Loucy (cell line): ENCODE data around the gene PCBP3.

Experiments used
- H2AFZ ChIP-seq: fragments of 200-600 bp; sonication (generic); 2 replicates; pipeline ENCODE4 v1.6.0; 2016; ENCODE audit warnings: antibody characterized with exemption, mild to moderate bottlenecking, low read length, moderate library complexity
- H3F3A ChIP-seq: fragments of 200-600 bp; 2 replicates; pipeline ENCODE4 v1.6.0; 2016; ENCODE audit warnings: antibody characterized with exemption, low read depth, mild to moderate bottlenecking
- H3K27me3 ChIP-seq: fragments of 200-600 bp; sonication (generic); 2 replicates; pipeline ENCODE4 v1.6.1; 2014; ENCODE audit warnings: low read length, mild to moderate bottlenecking; ENCODE audit not compliant: insufficient read depth, poor library complexity, severe bottlenecking
- H3K36me3 ChIP-seq: fragments of 200-600 bp; sonication (generic); 2 replicates; pipeline ENCODE4 v1.6.1; 2016; ENCODE audit warnings: low read length; ENCODE audit not compliant: insufficient read depth
- H3K4me1 ChIP-seq: fragments of 200-600 bp; sonication (generic); 2 replicates; pipeline ENCODE4 v1.5.1; 2014; ENCODE audit warnings: low read length, mild to moderate bottlenecking; ENCODE audit not compliant: insufficient read depth, poor library complexity, severe bottlenecking
- H3K4me2 ChIP-seq: fragments of 200-600 bp; sonication (generic); 2 replicates; pipeline ENCODE4 v1.6.0; 2014; ENCODE audit warnings: antibody characterized with exemption, low read length, low read depth, mild to moderate bottlenecking; ENCODE audit not compliant: poor library complexity, severe bottlenecking
- H3K4me3 ChIP-seq: fragments of 200-600 bp; sonication (generic); 2 replicates; pipeline ENCODE4 v1.5.1; 2014; ENCODE audit warnings: low read length, mild to moderate bottlenecking, mixed read lengths; ENCODE audit not compliant: poor library complexity, severe bottlenecking
- H3K79me2 ChIP-seq: fragments of 200-600 bp; sonication (generic); 2 replicates; pipeline ENCODE4 v1.6.1; 2014; ENCODE audit warnings: low read length; ENCODE audit not compliant: insufficient read depth
- H3K9ac ChIP-seq: fragments of 200-600 bp; sonication (generic); 2 replicates; pipeline ENCODE4 v1.6.0; 2014; ENCODE audit warnings: mild to moderate bottlenecking, low read depth, low read length, moderate library complexity; ENCODE audit not compliant: poor library complexity, severe bottlenecking
- H3K9me2 ChIP-seq: fragments of 200-600 bp; sonication (generic); replicated peaks from 2 replicates; pipeline ENCODE4 v1.6.1; 2016; ENCODE audit warnings: low read depth, low read length, mixed read lengths
- H3K9me3 ChIP-seq: fragments of 200-600 bp; sonication (generic); 2 replicates; pipeline ENCODE4 v1.6.1; 2014; ENCODE audit warnings: mild to moderate bottlenecking, antibody characterized with exemption, low read length, low read depth; ENCODE audit not compliant: insufficient read depth
- H4K20me1 ChIP-seq: fragments of 200-600 bp; sonication (generic); 2 replicates; pipeline ENCODE4 v1.6.0; 2014; ENCODE audit warnings: antibody characterized with exemption, low read length, mild to moderate bottlenecking; ENCODE audit not compliant: insufficient read depth, poor library complexity, severe bottlenecking
- EZH2phosphoT487 ChIP-seq: fragments of 200-600 bp; IDR thresholded peaks from 2 replicates; pipeline ENCODE4 v1.6.1; 2018; ENCODE audit warnings: antibody characterized with exemption, mild to moderate bottlenecking, moderate library complexity, borderline replicate concordance
- TF ChIP-seq, protein P1 (sequence below): fragments of 200-600 bp; sonication (generic); conservative IDR thresholded peaks from 2 replicates; pipeline ENCODE4 v1.5.1; 2014; ENCODE audit warnings: mild to moderate bottlenecking, antibody characterized with exemption, low read length

Gene PCBP3

DNA sequence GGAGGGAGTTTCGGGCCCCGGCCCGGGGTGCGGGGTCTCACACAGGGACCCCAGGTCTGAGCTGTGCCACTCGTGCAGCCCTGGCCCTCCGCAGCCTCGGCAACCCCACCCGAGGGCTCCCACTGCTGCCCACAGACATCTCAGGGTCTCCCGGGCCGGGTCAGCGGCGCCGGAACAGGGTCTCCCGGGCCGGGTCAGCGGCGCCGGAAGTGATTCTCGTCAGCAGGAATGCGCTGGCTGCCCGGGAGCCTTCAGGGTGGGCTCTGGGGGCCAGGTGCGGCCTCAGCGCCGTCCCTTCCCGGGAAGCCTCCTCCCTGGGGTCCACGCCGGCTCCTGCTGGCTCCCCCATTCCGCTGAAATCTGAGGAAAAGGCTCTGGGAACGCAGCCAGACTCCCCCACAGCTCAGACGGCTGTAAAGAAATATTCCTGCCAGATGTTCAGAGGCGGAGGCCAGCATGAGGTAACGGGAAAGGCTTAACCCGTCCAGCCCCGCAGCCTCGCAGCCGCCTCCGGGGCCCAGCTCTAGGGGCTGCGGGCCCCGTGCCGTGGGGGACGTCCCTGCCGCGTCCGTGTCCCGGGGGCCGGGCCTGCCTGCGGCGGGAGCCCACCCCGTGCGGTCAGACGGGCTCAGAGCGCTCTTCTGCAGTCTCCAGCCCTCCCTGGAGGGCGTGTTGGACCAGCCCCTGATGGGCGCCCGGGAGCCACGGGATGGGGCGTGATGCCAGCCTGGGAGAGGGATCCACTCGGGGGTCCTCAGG is 329.4 kb downstream of the PCBP3 start:
- no peaks in the 10 kb centered on the region for H3F3A ChIP-seq
- no peaks in the 10 kb centered on the region for H3K9me2 ChIP-seq
- no peaks in the 10 kb centered on the region for H4K20me1 ChIP-seq
- peak overlapping the region; percentile 79 for H3K4me3 ChIP-seq
- H3K9ac ChIP-seq = peak overlapping the region; percentile 70
- H3K36me3 ChIP-seq = no peaks in the 10 kb centered on the region
- no peaks in the 10 kb centered on the region for H3K79me2 ChIP-seq
- H3K27me3 ChIP-seq = no peaks in the 10 kb centered on the region
- H3K4me2 ChIP-seq = peak overlapping the region; percentile 81
- peaks cover 38% of the 10 kb centered on the region for H3K4me1 ChIP-seq
- H3K9me3 ChIP-seq = no peaks in the 10 kb centered on the region
- TF ChIP-seq EZH2phosphoT487 = no peak
- TF ChIP-seq, protein P1, sequence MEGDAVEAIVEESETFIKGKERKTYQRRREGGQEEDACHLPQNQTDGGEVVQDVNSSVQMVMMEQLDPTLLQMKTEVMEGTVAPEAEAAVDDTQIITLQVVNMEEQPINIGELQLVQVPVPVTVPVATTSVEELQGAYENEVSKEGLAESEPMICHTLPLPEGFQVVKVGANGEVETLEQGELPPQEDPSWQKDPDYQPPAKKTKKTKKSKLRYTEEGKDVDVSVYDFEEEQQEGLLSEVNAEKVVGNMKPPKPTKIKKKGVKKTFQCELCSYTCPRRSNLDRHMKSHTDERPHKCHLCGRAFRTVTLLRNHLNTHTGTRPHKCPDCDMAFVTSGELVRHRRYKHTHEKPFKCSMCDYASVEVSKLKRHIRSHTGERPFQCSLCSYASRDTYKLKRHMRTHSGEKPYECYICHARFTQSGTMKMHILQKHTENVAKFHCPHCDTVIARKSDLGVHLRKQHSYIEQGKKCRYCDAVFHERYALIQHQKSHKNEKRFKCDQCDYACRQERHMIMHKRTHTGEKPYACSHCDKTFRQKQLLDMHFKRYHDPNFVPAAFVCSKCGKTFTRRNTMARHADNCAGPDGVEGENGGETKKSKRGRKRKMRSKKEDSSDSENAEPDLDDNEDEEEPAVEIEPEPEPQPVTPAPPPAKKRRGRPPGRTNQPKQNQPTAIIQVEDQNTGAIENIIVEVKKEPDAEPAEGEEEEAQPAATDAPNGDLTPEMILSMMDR = no peak
- H2AFZ ChIP-seq = peak overlapping the region; percentile 97

DNA sequence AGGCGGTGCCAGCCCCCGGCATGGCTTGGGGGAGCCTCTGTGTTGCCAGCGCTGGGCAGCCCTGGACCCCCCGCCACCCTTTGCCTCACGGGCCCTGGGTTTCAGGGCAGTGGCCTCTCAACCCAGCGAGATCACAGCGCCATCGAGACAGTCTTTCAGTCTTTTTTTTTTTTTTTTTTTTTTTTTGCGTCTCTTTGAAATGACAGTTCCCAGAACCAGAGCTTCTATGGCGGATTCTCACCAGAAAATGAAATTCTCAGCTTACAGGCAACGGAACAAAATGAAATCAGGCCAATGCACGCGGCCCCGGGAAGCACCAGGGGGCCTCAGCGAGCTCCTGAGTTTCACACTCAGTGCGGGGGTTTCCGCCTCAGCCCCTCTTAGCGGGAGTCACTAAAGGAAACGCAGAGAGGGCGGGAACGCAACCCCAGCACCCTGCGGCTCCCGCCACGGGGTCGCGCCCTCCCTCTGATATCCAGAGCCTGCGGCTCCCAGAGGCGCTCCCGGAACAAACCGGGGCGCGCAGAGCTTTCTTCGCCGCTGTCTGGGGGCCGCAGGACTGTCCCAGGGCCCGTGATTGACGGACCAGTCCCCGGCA is 330.0 kb downstream of the PCBP3 start:
- H3K9me2 ChIP-seq = no peaks in the 10 kb centered on the region
- peak overlapping the region; percentile 79 for H3K4me3 ChIP-seq
- H3K27me3 ChIP-seq = no peaks in the 10 kb centered on the region
- H3K36me3 ChIP-seq = no peaks in the 10 kb centered on the region
- peaks cover 3% of the 10 kb centered on the region; the same call in 1 of the 2 replicates for H3F3A ChIP-seq
- no peaks in the 10 kb centered on the region for H3K79me2 ChIP-seq
- TF ChIP-seq, protein P1 = peak; percentile 79
- TF ChIP-seq EZH2phosphoT487 = no peak
- H2AFZ ChIP-seq = peak overlapping the region; percentile 97
- peaks cover 44% of the 10 kb centered on the region for H3K4me1 ChIP-seq
- peak overlapping the region; percentile 81 for H3K4me2 ChIP-seq
- H3K9me3 ChIP-seq = no peaks in the 10 kb centered on the region
- no peaks in the 10 kb centered on the region for H4K20me1 ChIP-seq
- peak overlapping the region; percentile 70 for H3K9ac ChIP-seq

DNA sequence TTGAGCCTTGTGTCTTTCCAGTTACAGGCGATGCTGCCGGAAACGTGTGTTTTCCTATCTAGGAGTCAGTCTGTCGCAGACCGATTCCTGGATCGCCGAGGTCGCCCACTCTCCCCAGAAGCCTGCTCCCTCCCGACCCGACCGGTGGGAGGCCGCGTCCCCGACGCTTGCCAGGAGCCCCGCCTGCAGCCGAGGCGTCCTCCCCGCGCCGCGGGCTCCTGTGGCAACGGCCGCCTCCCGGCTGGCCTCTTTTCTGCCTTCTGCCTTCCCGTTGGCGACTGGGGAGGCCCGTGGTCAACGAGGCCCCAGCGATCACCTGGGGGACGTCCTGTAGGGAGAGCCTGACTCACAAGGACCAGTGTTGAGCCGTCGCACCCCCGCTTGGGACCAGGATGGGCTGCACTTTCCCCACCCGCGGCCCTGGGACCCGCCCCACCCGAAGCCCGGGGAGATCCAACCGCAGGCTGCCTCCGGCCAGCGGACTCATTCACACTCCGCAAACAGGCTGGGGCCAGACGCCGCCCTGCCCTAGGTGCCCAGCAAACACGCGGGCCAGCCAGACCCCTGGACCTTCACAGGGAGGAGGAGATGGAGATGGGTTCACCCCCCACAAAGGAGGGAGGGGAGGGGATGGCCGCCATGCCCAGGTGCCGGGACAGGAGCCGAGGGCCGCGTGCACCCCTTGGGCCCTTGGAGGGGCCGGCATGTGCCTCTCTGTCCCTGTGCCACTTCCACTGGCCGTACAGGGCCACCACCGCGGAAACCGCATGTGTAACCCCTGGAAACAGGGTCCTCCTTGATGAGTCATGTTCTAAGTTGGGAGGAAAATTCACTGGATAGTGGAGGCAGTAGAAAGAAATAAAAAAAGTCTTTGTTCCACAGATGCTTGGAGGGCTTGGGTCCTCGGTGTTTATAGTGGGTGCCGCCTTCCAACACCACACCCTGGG is 330.8 kb downstream of the PCBP3 start:
- Histone ChIP-seq H3K4me3 (peak overlapping the region; percentile 79), H2AFZ (peak overlapping the region; percentile 97)

More for the DNA sequence above, 330.8 kb downstream of the PCBP3 start:
- peaks cover 3% of the 10 kb centered on the region; the same call in 1 of the 2 replicates for H3F3A ChIP-seq
- H4K20me1 ChIP-seq = no peaks in the 10 kb centered on the region
- H3K9me3 ChIP-seq = no peaks in the 10 kb centered on the region
- H3K79me2 ChIP-seq = no peaks in the 10 kb centered on the region
- H3K36me3 ChIP-seq = no peaks in the 10 kb centered on the region
- TF ChIP-seq EZH2phosphoT487 = no peak
- TF ChIP-seq, protein P1 = no peak
- H3K4me1 ChIP-seq = peaks cover 48% of the 10 kb centered on the region
- H3K9ac ChIP-seq = peak overlapping the region; percentile 70
- no peaks in the 10 kb centered on the region for H3K27me3 ChIP-seq
- H3K9me2 ChIP-seq = no peaks in the 10 kb centered on the region
- H3K4me2 ChIP-seq = peak overlapping the region; percentile 81
